ENCODE results near the gene POLR1E. TPM values are rescaled to one million over a fixed set of nuclear protein-coding genes. Genes with fewer than 3 reads are reported as not detected.

POLR1E gene
- total and polyA plus RNA-seq, 10 of the 15 experiments (the other 5 are each of a cell fraction or from before 2014, with no cell fraction given) = 13.7 to 71.3 (median 50.4) TPM

DNA sequence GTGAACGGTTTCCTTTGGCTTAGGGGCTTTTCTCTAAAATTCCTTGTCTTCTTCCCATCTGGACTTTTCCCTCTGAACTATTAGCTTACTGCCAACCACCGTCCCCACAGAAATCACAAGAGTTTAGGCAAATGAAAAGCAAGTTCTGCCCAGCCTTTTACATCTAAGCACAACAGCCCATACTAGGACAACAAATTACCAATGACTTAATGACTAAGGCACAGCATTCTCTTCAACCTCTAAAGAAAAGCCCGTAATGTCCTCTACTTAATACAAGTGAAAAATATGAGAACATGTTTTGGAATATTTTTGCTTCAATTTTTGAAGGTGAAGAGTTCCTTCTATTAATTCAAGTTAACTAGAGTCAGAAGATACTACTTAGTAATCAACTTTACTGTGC lies 21.7 kb upstream of the POLR1E start:
- peak overlapping the region; percentile 84 for H3K4me3 ChIP-seq
- no peaks in the 10 kb centered on the region for H3K36me3 ChIP-seq (ENCODE audit: control insufficient read depth in 2 of 2, insufficient read depth in 2 of 2, low read length in 1 of 2)
- H3K27ac ChIP-seq (ENCODE audit: control insufficient read depth, insufficient read depth) = peak overlapping the region; percentile 92
- ATAC-seq = no peak
- H3K4me1 ChIP-seq (ENCODE audit: control insufficient read depth, insufficient read depth, low read length) = no peaks in the 10 kb centered on the region
- intact Hi-C loops (cut with micrococcal nuclease; ENCODE audit: unreplicated experiment) = loop anchor here (2.0 to 10.0 kb wide), 2 partner anchors 53 to 601 kb away; partner anchors contain the start of gene SHB
- no peaks in the 10 kb centered on the region for H3K27me3 ChIP-seq (replicated peaks in 1 of 2; ENCODE audit: control insufficient read depth in 2 of 2, insufficient read depth in 2 of 2, low read length in 1 of 2)
- H3K9me3 ChIP-seq (replicated peaks; ENCODE audit: control insufficient read depth, insufficient read depth, low read length) = no peaks in the 10 kb centered on the region
- in situ Hi-C loops (cut with MboI) = no loop called here
- DNase-seq (ENCODE audit: low read depth, low spot score) = no peak
- no peaks in the 10 kb centered on the region for H4K20me1 ChIP-seq (ENCODE audit: control insufficient read depth, insufficient read depth)
- CTCF ChIA-PET = interaction anchor here (1.3 to 1.9 kb wide), 5 partner anchors 40 to 591 kb away, joined by 3 to 9 read pairs (median 4); no protein-coding TSS in a partner anchor
- H2AFZ ChIP-seq (ENCODE audit: control insufficient read depth, low read depth, low read length) = no peak overlapping the region
- TF ChIP-seq BMI1 (IDR thresholded peaks at IDR 0.05; ENCODE audit: borderline replicate concordance) (0 out of 2 replicates have a peak, but pooled peaks have one; percentile 8), CHD1 (IDR thresholded peaks at IDR 0.05; ENCODE audit: low read depth, low read length) (no peak)
- H3K9ac ChIP-seq (ENCODE audit: control insufficient read depth, insufficient read depth, low read length) = peak overlapping the region; percentile 95
- BruUV-seq (replicated peaks) = TSS peak; percentile 67
- WGBS (ENCODE audit: insufficient coverage, insufficient replicate concordance, low lambda C conversion rate, missing lambda C conversion rate) = 0% methylated on average over 3 of the region's 3 CpGs
- H3K4me2 ChIP-seq (ENCODE audit: control insufficient read depth, insufficient read depth) = peak overlapping the region; percentile 85
- RAD21 ChIA-PET (ENCODE audit: unreplicated experiment) = interaction anchor here (0.9 to 3.1 kb wide), 6 partner anchors 11 to 437 kb away, joined by 3 to 12 read pairs (median 4); no protein-coding TSS in a partner anchor
- FAIRE-seq = no peak
- SMC1A ChIA-PET (ENCODE audit: uncharacterized antibody, unreplicated experiment) = interaction anchor here (1.3 to 3.9 kb wide), 5 partner anchors 11 to 90 kb away, joined by 3 to 33 read pairs (median 5); no protein-coding TSS in a partner anchor
- POLR2A ChIA-PET = interaction anchor here (0.7 to 4.9 kb wide), 8 partner anchors 10 to 437 kb away, joined by 3 to 28 read pairs (median 4); partner anchors contain the start of genes GRHPR and POLR1E
- peaks cover 56% of the 10 kb centered on the region for H3K79me2 ChIP-seq (ENCODE audit: control insufficient read depth, insufficient read depth, low read length)

DNA sequence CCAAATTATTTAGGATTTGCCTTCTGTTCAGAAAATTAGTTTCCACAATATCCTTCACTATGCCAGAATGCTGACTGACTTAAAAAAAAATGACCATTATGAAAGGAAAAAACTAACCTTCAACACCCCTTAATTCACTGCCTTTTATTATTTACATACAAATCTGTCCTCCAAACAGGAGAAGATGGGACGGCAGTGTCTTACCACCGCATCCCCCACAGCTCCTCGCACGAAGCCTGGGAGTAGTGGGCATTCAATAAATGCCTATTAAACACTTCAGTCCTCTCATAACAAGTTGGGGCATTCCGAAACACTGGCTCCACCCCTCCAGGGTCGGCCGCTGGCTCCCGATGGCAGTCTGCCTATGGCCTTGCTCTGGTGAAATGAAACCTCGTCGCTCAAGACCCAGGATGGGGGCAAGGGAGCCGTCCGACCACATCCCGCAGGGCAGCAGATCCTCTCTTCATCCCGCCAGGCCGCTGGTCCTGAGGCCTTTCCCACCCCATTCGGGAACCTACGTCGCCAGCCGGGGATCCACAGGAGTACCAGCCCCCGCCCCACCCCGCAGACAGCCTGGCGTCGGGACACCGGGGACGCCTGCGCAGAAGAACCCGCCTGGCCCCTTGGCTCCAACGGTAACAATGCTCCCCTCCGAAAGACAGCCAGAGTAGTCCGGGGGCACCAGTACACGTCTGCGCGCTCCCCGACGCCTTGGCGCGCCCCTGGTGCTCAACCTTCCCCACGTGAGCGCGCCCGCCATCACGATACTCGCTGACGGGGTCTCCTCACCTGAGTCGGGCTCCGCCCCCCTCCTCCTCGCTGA lies 21.1 kb upstream of the POLR1E start:
- H4K20me1 ChIP-seq (ENCODE audit: control insufficient read depth, insufficient read depth) = no peaks in the 10 kb centered on the region
- ChIA-PET CTCF (interaction anchor here (1.2 to 1.9 kb wide), 5 partner anchors 16 to 592 kb away, joined by 3 to 7 read pairs (median 5); no protein-coding TSS in a partner anchor), POLR2A (interaction anchor here (0.6 to 4.9 kb wide), 11 partner anchors 11 to 437 kb away, joined by 3 to 28 read pairs (median 4); partner anchors contain the start of genes GRHPR, POLR1E and TOMM5), RAD21 (ENCODE audit: unreplicated experiment) (interaction anchor here (0.6 to 3.1 kb wide), 13 partner anchors 12 to 612 kb away, joined by 3 to 12 read pairs (median 5); partner anchors contain the start of gene POLR1E), SMC1A (ENCODE audit: uncharacterized antibody, unreplicated experiment) (interaction anchor here (0.6 to 3.9 kb wide), 6 partner anchors 12 to 91 kb away, joined by 3 to 33 read pairs (median 4); no protein-coding TSS in a partner anchor)
- no peaks in the 10 kb centered on the region for H3K36me3 ChIP-seq (ENCODE audit: control insufficient read depth in 2 of 2, insufficient read depth in 2 of 2, low read length in 1 of 2)
- peak overlapping the region; percentile 92 for H3K27ac ChIP-seq (ENCODE audit: control insufficient read depth, insufficient read depth)
- peak overlapping the region; percentile 84 for H3K4me3 ChIP-seq
- H3K9me3 ChIP-seq (replicated peaks; ENCODE audit: control insufficient read depth, insufficient read depth, low read length) = no peaks in the 10 kb centered on the region
- FAIRE-seq (no peak), DNase-seq (ENCODE audit: low read depth, low spot score) (peak; percentile 30), ATAC-seq (peak; percentile 62)
- H3K79me2 ChIP-seq (ENCODE audit: control insufficient read depth, insufficient read depth, low read length) = peaks cover 51% of the 10 kb centered on the region
- BruUV-seq (replicated peaks) = no TSS peak
- WGBS (ENCODE audit: insufficient coverage, insufficient replicate concordance, low lambda C conversion rate, missing lambda C conversion rate) = 3% methylated on average over 43 of the region's 47 CpGs
- H3K9ac ChIP-seq (ENCODE audit: control insufficient read depth, insufficient read depth, low read length) = peak overlapping the region; percentile 95
- H3K4me2 ChIP-seq (ENCODE audit: control insufficient read depth, insufficient read depth) = peak overlapping the region; percentile 85
- no peaks in the 10 kb centered on the region for H3K4me1 ChIP-seq (ENCODE audit: control insufficient read depth, insufficient read depth, low read length)
- in situ Hi-C loops (cut with MboI) (no loop called here), intact Hi-C loops (cut with micrococcal nuclease; ENCODE audit: unreplicated experiment) (loop anchor here (1.0 to 10.0 kb wide), 4 partner anchors 54 to 600 kb away; partner anchors contain the start of genes PAX5, SHB and TOMM5)
- H2AFZ ChIP-seq (ENCODE audit: control insufficient read depth, low read depth, low read length) = peak overlapping the region; percentile 82
- H3K27me3 ChIP-seq (replicated peaks in 1 of 2; ENCODE audit: control insufficient read depth in 2 of 2, insufficient read depth in 2 of 2, low read length in 1 of 2) = no peaks in the 10 kb centered on the region
- TF ChIP-seq CREM (IDR thresholded peaks at IDR 0.05; ENCODE audit: low read depth) (no peak), TCF12 (IDR thresholded peaks at IDR 0.05; ENCODE audit: low read depth, low read length) (no peak), MEF2B (IDR thresholded peaks at IDR 0.05; ENCODE audit: partially characterized antibody, poor library complexity, severe bottlenecking) (no peak), CHD2 (IDR thresholded peaks at IDR 0.05; ENCODE audit: borderline replicate concordance, low read depth, low read length) (no peak; the same call in 1 of the 2 replicates), POU2F2 (IDR thresholded peaks at IDR 0.05; ENCODE audit: borderline replicate concordance, low read depth, low read length) (no peak), IKZF1 (conservative IDR thresholded peaks at IDR 0.05) (peak; percentile 74)
- TF ChIP-seq, protein P1, sequence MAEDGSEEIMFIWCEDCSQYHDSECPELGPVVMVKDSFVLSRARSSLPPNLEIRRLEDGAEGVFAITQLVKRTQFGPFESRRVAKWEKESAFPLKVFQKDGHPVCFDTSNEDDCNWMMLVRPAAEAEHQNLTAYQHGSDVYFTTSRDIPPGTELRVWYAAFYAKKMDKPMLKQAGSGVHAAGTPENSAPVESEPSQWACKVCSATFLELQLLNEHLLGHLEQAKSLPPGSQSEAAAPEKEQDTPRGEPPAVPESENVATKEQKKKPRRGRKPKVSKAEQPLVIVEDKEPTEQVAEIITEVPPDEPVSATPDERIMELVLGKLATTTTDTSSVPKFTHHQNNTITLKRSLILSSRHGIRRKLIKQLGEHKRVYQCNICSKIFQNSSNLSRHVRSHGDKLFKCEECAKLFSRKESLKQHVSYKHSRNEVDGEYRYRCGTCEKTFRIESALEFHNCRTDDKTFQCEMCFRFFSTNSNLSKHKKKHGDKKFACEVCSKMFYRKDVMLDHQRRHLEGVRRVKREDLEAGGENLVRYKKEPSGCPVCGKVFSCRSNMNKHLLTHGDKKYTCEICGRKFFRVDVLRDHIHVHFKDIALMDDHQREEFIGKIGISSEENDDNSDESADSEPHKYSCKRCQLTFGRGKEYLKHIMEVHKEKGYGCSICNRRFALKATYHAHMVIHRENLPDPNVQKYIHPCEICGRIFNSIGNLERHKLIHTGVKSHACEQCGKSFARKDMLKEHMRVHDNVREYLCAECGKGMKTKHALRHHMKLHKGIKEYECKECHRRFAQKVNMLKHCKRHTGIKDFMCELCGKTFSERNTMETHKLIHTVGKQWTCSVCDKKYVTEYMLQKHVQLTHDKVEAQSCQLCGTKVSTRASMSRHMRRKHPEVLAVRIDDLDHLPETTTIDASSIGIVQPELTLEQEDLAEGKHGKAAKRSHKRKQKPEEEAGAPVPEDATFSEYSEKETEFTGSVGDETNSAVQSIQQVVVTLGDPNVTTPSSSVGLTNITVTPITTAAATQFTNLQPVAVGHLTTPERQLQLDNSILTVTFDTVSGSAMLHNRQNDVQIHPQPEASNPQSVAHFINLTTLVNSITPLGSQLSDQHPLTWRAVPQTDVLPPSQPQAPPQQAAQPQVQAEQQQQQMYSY (CRISPR knock-in tag; IDR thresholded peaks at IDR 0.05) = no peak

Data from GM12878 (cell line).